GM23338 (cell line): ENCODE results near the gene SNAI1. TPM values are rescaled to one million over a fixed set of nuclear protein-coding genes. Genes with fewer than 3 reads are reported as not detected.

Source experiments
- ATAC-seq: fragments of 200-7000 bp; cut with Tn5 transposase; 3 replicates; pipeline ENCODE4 v1.9.1; 2020
- DNase-seq: peaks from one replicate; pipeline ENCODE4 v3.0.0-alpha.2; 2015; ENCODE audit warnings: low spot score
- H2AFZ ChIP-seq: fragments of 200-600 bp; sonication (generic); 2 replicates; pipeline ENCODE4 v1.8.0; 2016; ENCODE audit warnings: antibody characterized with exemption, mild to moderate bottlenecking, moderate library complexity
- H3F3A ChIP-seq: fragments of 200-600 bp; sonication (generic); replicated peaks from 2 replicates; pipeline ENCODE4 v1.8.0; 2017; ENCODE audit warnings: antibody characterized with exemption, mixed run types, low read depth
- H3K27ac ChIP-seq: fragments of 200-600 bp; sonication (generic); 2 replicates; pipeline ENCODE4 v1.6.1; 2016; ENCODE audit warnings: low read depth
- H3K27me3 ChIP-seq: fragments of 200-600 bp; sonication (generic); 2 replicates; pipeline ENCODE4 v1.8.0; 2016; ENCODE audit warnings: mild to moderate bottlenecking, mixed run types, moderate library complexity; ENCODE audit not compliant: insufficient read depth
- H3K36me3 ChIP-seq: fragments of 200-600 bp; sonication (generic); 2 replicates; pipeline ENCODE4 v1.8.0; 2016; ENCODE audit warnings: mild to moderate bottlenecking; ENCODE audit not compliant: insufficient read depth
- H3K4me1 ChIP-seq: fragments of 200-600 bp; sonication (generic); 2 replicates; pipeline ENCODE4 v1.8.0; 2016; ENCODE audit warnings: mild to moderate bottlenecking, moderate library complexity; ENCODE audit not compliant: insufficient read depth
- H3K4me2 ChIP-seq: fragments of 200-600 bp; sonication (generic); 2 replicates; pipeline ENCODE4 v1.7.1; 2017; ENCODE audit warnings: mixed run types
- H3K4me3 ChIP-seq: fragments of 200-600 bp; sonication (generic); 2 replicates; pipeline ENCODE4 v1.6.1; 2016; ENCODE audit warnings: mixed run types
- H3K79me2 ChIP-seq: fragments of 200-600 bp; sonication (generic); replicated peaks from 2 replicates; pipeline ENCODE4 v1.8.0; 2017; ENCODE audit warnings: mild to moderate bottlenecking; ENCODE audit not compliant: insufficient read depth
- H3K9me2 ChIP-seq: fragments of 200-600 bp; sonication (generic); 2 replicates; pipeline ENCODE4 v1.8.0; 2017; ENCODE audit not compliant: insufficient read depth
- H4K20me1 ChIP-seq: fragments of 200-600 bp; sonication (generic); replicated peaks from 2 replicates; pipeline ENCODE4 v1.8.0; 2017; ENCODE audit warnings: mild to moderate bottlenecking; ENCODE audit not compliant: insufficient read depth
- H3K27ac Mint-ChIP-seq: 2 replicates; pipeline ENCODE4 v1.8.0; 2020; ENCODE audit warnings: inconsistent platforms, mild to moderate bottlenecking, moderate library complexity, mixed read lengths
- H3K27me3 Mint-ChIP-seq: 3 replicates; pipeline ENCODE4 v1.8.0; 2022; ENCODE audit warnings: low read depth, mild to moderate bottlenecking, moderate library complexity, mixed read lengths, inconsistent platforms; ENCODE audit not compliant: insufficient read depth, poor library complexity
- H3K36me3 Mint-ChIP-seq: 3 replicates; pipeline ENCODE4 v1.8.0; 2021; ENCODE audit warnings: low read depth, mild to moderate bottlenecking, inconsistent platforms, moderate library complexity, mixed read lengths
- H3K4me1 Mint-ChIP-seq: 3 replicates; pipeline ENCODE4 v1.8.0; 2020; ENCODE audit warnings: mild to moderate bottlenecking, inconsistent platforms, mixed read lengths
- H3K4me3 Mint-ChIP-seq: 3 replicates; pipeline ENCODE4 v1.8.0; 2021; ENCODE audit warnings: moderate library complexity, mild to moderate bottlenecking, inconsistent platforms, mixed read lengths
- H3K9me3 Mint-ChIP-seq: 3 replicates; pipeline ENCODE4 v1.8.0; 2020; ENCODE audit warnings: moderate library complexity, mild to moderate bottlenecking, inconsistent platforms, mixed read lengths
- CREB1 ChIP-seq: fragments of 250-450 bp; sonication (Bioruptor Pico); IDR thresholded peaks from 2 replicates; pipeline ENCODE4 v1.5.0; 2020; ENCODE audit warnings: low read depth, mild to moderate bottlenecking, moderate library complexity
- CTCF ChIP-seq, 2 experiments: fragments of 200-600 bp in 1 of 2; sonication (generic) in 1 of 2; conservative IDR thresholded peaks; 2 replicates each; pipeline versions ENCODE4 v1.5.1 to v1.6.1; 2016 to 2017; ENCODE audit warnings: antibody characterized with exemption in 2 of 2, low read depth in 2 of 2, mild to moderate bottlenecking in 2 of 2, moderate library complexity in 1 of 2
- ETS1 ChIP-seq: IDR thresholded peaks from 2 replicates; pipeline ENCODE4 v1.6.1; 2016; ENCODE audit warnings: antibody characterized with exemption
- EZH2 ChIP-seq: fragments of 200-600 bp; sonication (generic); IDR thresholded peaks from one replicate; pipeline ENCODE4 v1.8.0; 2017; ENCODE audit warnings: antibody characterized with exemption, mild to moderate bottlenecking, low read depth; ENCODE audit not compliant: unreplicated experiment
- EZH2phosphoT487 ChIP-seq: fragments of 200-600 bp; sonication (generic); IDR thresholded peaks from one replicate; pipeline ENCODE4 v1.8.1; 2018; ENCODE audit warnings: antibody characterized with exemption; ENCODE audit not compliant: unreplicated experiment
- JUNB ChIP-seq: IDR thresholded peaks from one replicate; pipeline ENCODE4 v1.6.1; 2016; ENCODE audit warnings: antibody characterized with exemption; ENCODE audit not compliant: unreplicated experiment
- NANOG ChIP-seq: IDR thresholded peaks from 2 replicates; pipeline ENCODE4 v1.6.1; 2016; ENCODE audit warnings: antibody characterized with exemption, borderline replicate concordance
- POLR2AphosphoS5 ChIP-seq: IDR thresholded peaks from 2 replicates; pipeline ENCODE4 v1.6.1; 2016; ENCODE audit warnings: antibody characterized with exemption, low read depth
- REST ChIP-seq: IDR thresholded peaks from one replicate; pipeline ENCODE4 v1.6.1; 2018; ENCODE audit warnings: antibody characterized with exemption; ENCODE audit not compliant: unreplicated experiment
- STAT1 ChIP-seq: IDR thresholded peaks from one replicate; pipeline ENCODE4 v1.6.1; 2016; ENCODE audit warnings: antibody characterized with exemption; ENCODE audit not compliant: unreplicated experiment
- ZNF114 ChIP-seq: fragments of 250-450 bp; sonication (Bioruptor Pico); IDR thresholded peaks from 2 replicates; pipeline ENCODE4 v1.5.0; 2020; ENCODE audit warnings: mild to moderate bottlenecking, moderate library complexity
- ZNF331 ChIP-seq: fragments of 250-450 bp; sonication (Bioruptor Pico); IDR thresholded peaks from 2 replicates; pipeline ENCODE4 v1.5.0; 2020; ENCODE audit warnings: low read depth, mild to moderate bottlenecking, moderate library complexity
- polyA plus RNA-seq: library from polyadenylated mRNA; unstranded; fragments of >200 nt; fragmentation: Nextera tagmentation; extraction: Ambion mirVana; gene quantifications from 2 replicates; pipeline ENCODE4 v1.2.1, GENCODE V29; 2016
- total RNA-seq: library from RNA; depleted of rRNA; stranded (reverse); fragments of >200 nt; shearing (Covaris generic); gene quantifications from 2 replicates; pipeline ENCODE4 v1.2.3, GENCODE V29; 2014

Gene SNAI1
- total and polyA plus RNA-seq, 2 experiments from 2014 or later = 4.2 to 8.4 TPM

DNA sequence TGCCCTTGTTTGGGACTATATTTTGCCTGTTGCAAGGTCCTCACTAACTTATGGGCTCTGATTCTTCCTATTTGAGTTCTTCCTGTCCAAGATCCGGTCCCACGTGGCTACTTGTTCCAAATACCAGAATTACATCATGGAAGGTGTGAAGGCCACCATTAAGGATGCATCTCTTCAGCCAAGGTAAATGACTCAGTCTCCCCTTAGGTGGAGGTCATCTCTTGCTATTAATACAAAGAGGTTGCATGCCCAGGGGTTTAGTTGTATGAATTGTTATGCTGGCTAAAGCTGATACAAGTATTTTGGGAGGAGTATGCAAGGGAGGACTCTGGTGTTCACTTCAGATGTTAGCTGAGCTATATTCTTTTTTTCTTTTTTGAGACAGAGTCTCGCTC is 37.5 kb upstream of the SNAI1 start:
- H3K27ac Mint-ChIP-seq = no peak overlapping the region
- Histone ChIP-seq H3K27ac (no peak overlapping the region), H2AFZ (no peak overlapping the region), H4K20me1 (peaks cover 38% of the 10 kb centered on the region), H3K4me3 (no peak overlapping the region), H3K79me2 (peaks cover 58% of the 10 kb centered on the region), H3K36me3 (peaks cover 58% of the 10 kb centered on the region), H3K27me3 (no peaks in the 10 kb centered on the region), H3K4me2 (no peak overlapping the region), H3F3A (0 out of 2 replicates have a peak, but pooled peaks cover 6% of the 10 kb centered on the region), H3K4me1 (no peaks in the 10 kb centered on the region), H3K9me2 (no peaks in the 10 kb centered on the region)
- peaks cover 76% of the 10 kb centered on the region for H3K36me3 Mint-ChIP-seq
- no peaks in the 10 kb centered on the region; the same call in 2 of the 3 replicates for H3K9me3 Mint-ChIP-seq
- TF ChIP-seq REST = no peak
- TF ChIP-seq ZNF114 (CRISPR knock-in tag) = no peak
- no peak for TF ChIP-seq CREB1 (CRISPR knock-in tag)
- no peak for TF ChIP-seq POLR2AphosphoS5
- no peak for TF ChIP-seq ETS1
- H3K4me3 Mint-ChIP-seq = no peak overlapping the region
- H3K4me1 Mint-ChIP-seq = no peaks in the 10 kb centered on the region; the same call in 2 of the 3 replicates
- peaks cover 6% of the 10 kb centered on the region for H3K27me3 Mint-ChIP-seq
- ATAC-seq (no peak), DNase-seq (no peak)

- H3K79me2 ChIP-seq = peaks cover 52% of the 10 kb centered on the region
- peaks cover 54% of the 10 kb centered on the region for H3K36me3 ChIP-seq
- no peak overlapping the region for H2AFZ ChIP-seq
- no peak overlapping the region for H3K27ac Mint-ChIP-seq
- DNase-seq (no peak), ATAC-seq (no peak)
- H4K20me1 ChIP-seq = peaks cover 34% of the 10 kb centered on the region
- no peaks in the 10 kb centered on the region for H3K9me2 ChIP-seq
- peaks cover 6% of the 10 kb centered on the region for H3K27me3 Mint-ChIP-seq
- H3K4me3 ChIP-seq = no peak overlapping the region
- no peaks in the 10 kb centered on the region for H3K4me1 ChIP-seq
- no peaks in the 10 kb centered on the region for H3K27me3 ChIP-seq
- 0 out of 2 replicates have a peak, but pooled peaks cover 6% of the 10 kb centered on the region for H3F3A ChIP-seq
- H3K36me3 Mint-ChIP-seq = peaks cover 80% of the 10 kb centered on the region
- no peaks in the 10 kb centered on the region; the same call in 2 of the 3 replicates for H3K9me3 Mint-ChIP-seq
- no peak overlapping the region for H3K27ac ChIP-seq
- no peak overlapping the region for H3K4me2 ChIP-seq
- H3K4me3 Mint-ChIP-seq = no peak overlapping the region
- no peaks in the 10 kb centered on the region; the same call in 2 of the 3 replicates for H3K4me1 Mint-ChIP-seq
- no peak for TF ChIP-seq CREB1 (CRISPR knock-in tag)
- TF ChIP-seq POLR2AphosphoS5 = no peak
- no peak for TF ChIP-seq ETS1
- TF ChIP-seq EZH2 = no peak
- TF ChIP-seq JUNB = no peak
- no peak for TF ChIP-seq STAT1
- no peak for TF ChIP-seq NANOG
- TF ChIP-seq ZNF114 (CRISPR knock-in tag) = no peak
- TF ChIP-seq ZNF331 (CRISPR knock-in tag) = no peak
- TF ChIP-seq CTCF (conservative IDR thresholded peaks at IDR 0.05; ENCODE audit: low read depth in 2 of 2) = no peak
- TF ChIP-seq EZH2phosphoT487 = no peak
These were observed 36.9 kb upstream of the SNAI1 start for GRCh38 chr20:49945701-49946477.
